HG03442 (cell line): ENCODE measurements around the gene EED.
"Not testable (repeated sequence)": the region's sequence is repeated elsewhere in the genome, so short reads cannot be mapped to it uniquely, and the experiment has no call there.

Experiments used
- ATAC-seq: cut with Tn5 transposase; IDR thresholded peaks from one replicate; pipeline ENCODE4 v1.9.1; 2021; ENCODE audit warnings: mild to moderate bottlenecking, moderate library complexity; ENCODE audit not compliant: unreplicated experiment

The EED gene

DNA sequence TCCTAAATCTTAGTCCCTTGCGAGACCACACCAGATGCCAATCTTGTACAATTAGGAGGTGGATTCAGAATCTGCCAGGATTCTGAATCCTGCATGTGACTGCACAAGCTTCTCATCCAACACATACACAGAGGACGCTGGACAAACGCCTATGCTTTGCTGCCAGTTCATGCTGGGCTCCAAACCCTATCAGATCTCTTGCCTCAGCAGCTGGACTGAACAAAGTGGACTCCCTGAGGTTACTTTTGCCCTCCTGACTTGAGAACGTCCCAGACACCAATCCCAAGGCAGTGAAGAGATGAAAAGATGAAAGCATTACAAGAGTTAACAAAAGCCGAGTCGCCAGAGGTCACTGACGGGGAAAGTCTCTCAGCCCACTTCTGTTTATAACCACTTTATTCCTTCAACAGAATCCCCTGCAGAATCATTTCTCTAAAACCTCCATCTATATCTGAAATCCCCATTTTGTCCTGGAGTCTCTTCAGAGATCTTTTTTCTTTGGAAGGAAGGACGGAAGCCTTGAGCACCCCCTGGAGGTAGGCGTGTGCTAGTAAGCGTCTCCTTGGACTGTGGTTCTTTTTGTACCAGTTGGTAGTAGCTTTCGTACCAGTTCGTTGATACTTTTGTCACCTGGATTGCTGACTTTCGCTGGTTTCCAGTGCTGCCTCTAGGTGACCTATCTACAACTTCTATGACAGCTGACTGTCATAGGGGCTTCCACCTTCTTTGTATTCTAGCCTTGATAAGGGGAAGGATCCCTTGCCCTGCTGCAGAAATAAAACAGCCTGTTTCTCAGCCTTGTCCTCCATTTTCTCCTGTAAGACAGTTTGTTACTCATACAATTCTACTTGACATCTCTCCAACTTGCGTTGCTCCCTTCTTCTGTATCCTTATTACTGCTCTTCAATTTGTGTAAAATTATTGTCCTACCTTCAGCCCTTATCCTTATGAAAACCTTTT, 26.1 kb upstream of the EED start:
- ATAC-seq = peak; percentile 35

DNA sequence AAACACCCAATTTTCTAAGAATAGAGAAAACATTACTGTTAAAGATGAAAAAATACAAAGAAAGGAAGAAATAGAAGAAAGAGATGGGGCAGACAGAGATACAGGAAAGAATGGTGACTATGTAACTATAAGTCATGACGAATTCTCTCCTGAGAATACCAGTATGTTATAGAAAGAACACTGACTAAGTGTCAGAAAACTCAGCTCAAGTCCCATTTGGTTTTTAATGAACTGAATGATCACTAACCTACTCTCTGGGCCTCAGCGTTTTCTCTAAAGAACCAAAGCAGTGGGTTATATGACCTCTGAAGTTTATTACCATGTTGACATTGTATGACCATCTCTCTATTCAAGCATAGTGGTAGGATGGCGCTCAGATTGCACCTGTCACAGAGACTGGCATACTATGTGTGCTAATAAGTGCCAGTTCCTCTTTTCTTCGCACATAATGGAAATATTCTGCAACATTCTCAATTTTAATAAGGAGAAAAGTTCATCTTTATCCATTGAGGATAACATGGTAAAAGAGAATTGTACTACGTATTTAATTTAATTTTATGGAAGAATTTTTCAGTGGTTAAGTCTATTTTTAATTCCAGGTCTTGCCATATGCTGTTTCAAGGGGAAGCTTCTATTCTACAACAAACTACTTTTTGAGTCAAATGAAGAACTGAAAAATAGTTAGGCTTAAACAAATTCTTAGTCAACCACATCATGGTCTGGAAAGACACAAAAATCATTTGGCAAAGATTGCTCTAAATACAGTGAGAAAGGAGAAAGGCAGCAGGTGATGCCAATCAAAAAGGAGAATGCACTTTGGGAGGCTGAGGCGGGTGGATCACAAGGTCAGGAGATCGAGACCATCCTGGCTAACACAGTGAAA, 25.0 kb upstream of the EED start:
- peak; percentile 61 for ATAC-seq

DNA sequence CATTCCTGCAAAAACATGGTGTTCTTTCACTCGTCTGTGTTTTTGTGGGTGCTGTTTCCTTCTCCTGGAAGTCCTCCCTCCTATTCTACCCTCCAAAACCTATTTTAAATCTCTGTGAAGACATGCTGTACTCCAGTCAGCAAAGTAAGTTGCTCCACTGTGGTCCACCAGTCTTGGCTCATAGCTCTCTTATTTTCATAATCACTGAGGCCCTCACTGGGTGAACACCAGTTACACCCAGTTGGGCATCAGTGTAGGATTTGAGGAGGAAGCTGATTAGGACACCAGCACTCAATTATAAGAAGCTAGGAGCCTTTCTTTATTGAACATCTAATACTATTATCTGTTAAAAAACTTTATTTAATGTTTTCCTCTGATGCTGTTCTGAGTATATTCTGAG, 23.9 kb upstream of the EED start:
- ATAC-seq = no peak

DNA sequence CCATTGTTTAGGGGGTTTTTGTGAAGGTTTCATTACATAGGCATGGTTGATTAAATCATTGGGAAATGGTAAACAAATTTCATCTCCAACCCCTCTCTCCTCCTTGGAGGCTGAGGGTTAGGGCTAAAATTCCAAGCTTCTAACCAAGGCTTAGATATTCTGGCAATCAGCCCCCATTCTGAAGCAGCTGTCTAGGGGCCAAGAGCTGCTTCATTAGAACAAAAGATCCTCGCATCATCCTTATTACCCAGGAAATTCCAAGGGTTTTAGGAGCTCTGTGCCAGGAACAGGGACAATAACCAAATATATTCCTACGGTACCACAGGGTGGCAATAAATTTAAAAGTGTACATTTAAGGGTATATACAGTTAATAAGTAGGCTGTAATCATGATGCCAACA, 22.5 kb upstream of the EED start:
- ATAC-seq = no peak

DNA sequence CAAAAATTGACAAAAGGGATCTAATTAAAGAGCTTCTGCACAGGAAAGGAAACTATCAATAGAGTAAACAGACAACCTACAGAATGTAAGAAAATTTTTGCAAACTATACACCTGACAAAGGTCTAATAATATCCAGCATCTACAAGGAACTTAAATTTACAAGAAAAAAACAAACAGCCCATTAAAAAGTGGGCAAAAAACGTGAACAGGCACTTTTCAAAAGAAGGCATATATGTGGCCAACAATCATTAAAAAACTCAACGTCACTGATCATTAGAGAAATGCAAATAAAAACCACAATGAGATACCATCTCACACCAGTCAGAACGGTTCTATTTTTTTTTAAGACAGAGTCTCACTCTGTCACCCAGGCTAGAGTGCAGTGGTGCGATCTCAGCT, 20.0 kb upstream of the EED start:
- ATAC-seq = not testable (repeated sequence)

DNA sequence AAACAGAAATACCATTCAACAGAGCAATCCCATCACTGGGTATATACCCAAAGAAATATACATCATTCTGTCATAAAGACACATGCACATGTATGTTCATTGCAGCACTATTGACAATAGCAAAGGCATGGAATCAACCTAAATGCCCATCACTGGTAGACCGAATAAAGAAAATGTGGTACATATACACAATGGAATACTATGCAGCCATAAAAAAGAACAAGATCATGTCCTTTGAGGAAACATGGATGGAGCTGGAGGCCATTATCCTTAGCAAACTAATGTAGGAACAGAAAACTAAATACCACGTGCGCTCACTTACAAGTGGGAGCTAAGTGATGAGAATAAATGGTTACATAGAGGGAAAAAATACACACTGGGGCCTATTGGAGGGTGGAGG, 19.2 kb upstream of the EED start:
- ATAC-seq = not testable (repeated sequence)

DNA sequence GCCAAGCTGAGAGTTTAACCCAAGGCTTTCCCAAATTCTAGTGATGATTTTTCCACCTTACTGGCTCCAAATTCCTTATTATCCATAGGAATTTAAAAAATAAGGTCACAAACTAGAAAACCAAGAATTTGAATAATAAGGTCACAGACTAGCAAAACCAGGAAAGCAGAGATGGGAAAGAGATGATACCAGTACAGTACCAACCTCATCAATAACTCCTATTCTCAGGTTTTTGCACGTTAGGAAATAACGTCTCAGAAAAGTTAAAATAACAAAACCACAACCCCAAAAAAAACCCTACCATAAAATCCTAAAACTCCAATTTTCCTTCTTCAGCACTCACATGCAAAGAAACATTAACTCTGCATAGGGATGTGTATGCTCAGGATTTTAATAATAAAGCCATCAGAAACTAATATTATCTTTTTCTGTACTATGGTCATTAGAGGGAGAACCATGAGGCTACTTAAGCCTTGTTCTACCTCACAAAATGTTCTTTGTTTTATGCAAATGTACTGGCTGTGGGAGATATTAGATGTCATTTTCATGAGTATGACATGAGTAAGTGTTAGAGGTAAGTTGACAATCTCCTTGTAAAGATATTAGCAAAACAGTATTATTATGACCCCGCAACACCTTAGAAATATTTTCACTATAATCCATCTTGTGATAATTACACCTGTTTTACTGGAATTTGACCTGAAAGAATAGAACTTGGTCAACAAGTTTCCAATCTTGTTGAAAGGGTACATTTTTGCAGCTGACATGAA, 16.1 kb upstream of the EED start:
- ATAC-seq = peak; percentile 68

DNA sequence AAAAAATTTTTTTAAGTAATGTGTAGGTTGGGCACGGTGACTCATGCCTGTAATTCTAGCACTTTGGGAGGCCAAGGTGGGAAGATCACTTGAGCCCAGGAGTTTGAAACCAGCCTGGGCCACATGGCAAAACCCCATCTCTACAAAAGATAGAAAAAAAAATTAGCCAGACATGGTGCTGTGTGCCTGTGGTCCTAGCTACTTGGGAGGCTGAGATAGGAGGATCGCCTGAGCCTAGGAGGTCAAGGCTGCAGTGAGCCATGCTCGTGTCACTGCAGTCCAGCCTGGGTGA, 15.6 kb upstream of the EED start:
- ATAC-seq = peak; percentile 30

DNA sequence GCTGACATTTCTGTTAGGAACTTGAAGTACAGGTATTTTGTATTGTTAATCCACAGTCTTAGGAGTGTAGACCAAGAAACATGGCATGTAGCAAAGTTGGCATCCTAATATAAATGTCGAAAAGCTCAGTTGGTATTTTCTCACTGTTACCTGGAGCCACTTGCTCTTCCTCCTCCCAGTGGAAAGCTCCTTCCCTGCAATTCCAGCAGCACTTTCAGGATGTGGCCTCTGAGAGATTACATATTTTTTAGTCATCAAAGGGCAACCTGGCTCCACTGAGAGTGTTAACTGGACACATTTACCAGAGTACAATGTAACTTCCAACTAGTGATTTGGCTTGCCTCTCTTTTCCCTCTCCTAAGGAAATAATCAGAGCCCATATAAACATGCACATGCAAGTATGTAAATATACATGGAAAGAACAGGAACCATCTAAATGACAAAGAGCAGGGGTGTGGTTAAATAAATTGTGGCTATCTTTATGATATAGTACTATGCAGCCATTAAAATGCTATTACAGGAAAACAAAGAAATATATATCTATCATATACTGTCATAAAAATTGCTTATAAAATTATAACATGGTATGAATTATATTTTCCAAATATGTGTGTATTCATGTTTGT, 14.3 kb upstream of the EED start:
- ATAC-seq = no peak

DNA sequence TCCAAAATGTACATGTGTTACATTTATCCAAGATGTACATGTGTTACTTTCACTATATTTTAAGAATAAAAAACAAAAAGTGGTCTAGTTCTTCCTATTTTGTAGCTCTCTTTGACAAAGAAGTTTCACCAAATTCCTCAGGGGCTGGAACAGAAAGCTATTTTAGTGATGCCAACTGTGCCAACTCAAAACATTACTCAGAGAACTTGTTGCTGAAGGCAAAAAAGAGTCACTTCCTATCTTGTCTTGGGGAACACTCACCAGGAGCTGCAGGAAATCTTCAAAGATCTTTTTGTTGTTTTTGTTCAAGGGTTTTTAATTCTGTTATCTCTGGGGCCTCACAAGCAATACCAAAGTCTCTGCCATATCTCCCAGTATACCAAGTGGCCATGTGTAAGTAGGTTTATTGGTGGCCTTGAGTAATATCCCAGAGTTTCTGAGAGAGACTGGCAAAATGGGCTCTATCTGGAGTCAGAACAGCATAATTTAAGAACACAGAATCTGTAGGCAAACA, 13.6 kb upstream of the EED start:
- no peak for ATAC-seq

DNA sequence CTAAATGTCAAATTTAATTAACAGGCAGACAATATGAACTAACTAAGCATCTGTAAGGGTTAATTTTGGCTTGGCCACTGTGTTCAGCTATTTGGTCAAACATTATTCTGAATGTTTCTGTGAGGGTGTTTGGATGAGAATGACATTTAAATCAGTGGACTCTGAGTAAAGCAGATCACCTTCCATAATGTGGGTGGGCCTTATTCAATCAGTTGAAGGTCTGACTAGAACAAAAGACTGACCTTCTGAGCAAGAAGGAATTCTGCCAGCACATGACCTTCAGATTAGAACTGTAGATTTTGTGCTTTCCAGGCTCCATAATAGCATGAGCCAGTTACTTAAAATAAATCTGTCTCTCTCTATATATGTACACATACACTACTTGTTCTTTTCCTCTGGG, 12.0 kb upstream of the EED start:
- ATAC-seq = no peak

DNA sequence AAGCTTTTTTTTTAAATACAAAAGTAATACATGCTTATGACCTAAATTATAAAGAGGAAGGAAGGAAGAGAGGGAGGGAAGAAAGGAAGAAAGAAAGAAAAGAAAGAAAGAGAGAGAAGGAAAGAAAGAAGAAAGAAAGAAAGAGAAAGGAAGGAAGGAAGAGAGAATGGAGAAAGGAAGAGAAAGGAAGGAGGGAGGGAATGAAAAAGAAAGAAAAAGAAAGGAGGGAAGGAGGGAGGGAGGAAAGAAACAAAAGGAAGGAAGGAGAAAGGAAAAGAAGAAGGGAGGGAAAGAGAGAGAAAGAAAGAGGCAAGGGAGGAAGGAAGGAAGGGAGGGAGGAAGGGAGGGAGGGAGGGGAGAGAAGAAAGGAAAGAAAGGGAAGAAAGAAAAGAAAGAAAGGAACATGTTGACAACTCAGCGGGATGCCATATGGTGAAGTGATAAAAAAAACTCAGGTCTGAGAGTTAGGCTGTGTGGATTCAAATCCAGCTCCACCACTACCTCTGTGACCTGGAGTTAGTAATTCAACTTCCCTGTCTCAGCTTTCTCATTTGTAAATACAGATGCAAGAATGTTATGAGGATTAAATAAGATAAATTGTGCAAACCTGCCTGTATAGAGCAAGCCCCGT, 9.6 kb upstream of the EED start:
- ATAC-seq = no peak

DNA sequence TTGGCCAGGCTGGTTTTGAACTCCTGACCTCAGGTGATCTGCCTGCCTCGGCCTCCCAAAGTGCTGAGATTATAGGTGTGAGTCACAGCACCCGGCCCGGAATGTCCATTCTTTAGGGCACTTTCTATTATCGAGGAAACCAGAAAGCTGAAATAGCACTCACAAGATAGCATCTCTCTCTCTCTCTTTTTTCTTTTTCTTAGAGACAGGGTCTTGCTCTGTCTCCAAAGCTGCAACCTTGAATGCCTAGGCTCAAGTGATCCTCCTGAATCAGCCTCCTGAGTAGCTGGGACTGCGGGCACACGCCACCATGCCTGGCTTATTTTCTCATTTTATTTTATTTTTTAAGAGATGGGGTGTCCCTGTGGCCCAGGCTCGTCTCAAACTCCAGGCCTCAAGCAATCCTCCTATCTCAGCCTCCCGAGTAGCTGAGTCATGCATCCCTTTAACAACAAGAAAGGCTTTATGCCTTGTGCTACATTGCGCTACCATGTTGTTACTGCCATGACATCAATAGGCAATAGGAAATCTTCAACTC, 7.2 kb upstream of the EED start:
- no peak for ATAC-seq

DNA sequence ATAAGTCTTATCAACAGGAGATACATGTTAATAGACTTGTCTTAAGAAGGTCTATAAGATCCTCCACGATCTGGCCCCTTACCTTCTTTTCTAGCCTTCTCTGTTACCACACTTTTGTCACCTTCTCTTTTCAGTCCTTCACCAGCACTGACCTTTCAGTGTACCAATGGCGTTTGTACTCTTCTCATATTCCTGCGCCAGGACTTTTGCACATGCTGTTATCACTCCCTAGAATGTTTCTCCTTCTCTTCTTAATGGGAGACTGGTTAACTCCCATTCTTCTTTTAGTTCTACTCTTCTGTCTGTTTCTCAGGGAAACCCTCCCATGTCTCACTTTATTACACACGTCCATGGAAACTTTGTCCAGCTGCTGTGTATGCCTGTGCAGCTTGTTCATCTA, 4.4 kb upstream of the EED start:
- ATAC-seq = no peak

DNA sequence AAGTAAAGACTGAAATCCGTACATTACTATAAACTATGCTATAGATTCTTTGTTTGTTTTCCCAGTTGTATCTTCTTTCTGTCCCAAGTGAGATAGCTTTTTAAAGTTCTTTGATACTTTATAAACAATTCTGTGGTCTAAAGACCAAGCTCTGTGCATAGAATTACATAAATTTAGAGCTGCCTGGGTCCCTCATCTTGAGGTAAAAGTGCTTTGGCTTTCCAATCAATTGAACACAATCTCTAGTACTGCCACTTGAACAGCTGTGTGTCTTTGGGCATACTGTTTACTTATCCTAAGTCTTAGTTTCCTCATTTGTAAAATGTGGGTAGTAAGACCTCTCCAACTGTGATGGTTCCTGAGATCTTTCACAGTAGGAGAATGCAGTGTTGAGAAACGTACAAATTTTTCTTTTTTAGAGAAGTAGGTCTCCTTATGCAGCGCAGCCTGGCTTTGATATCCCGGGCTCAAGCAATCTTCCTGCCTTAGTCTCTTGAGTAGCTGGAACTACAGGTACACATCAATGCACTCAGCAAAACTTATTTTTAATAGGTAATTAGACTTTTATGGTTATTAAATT, 2.5 kb upstream of the EED start:
- ATAC-seq = no peak

DNA sequence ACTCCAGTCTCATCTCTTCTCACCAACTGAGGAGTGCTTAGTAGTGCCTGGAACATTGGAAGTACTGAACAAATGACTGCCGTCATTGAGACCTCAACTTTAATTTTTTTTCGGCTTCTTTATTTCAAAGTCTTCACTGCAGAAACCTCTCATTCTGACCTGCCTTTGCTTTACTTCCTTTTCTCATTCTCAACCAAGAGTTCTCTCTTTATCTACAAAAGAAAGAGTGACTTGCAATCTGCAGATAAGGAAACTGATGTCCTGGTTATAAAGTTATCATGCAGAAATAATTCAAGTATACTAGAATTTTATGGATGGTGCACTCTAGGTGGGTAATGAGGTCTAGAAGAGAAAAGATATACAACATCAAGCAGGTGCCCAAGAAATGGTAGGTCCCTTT, 1.2 kb upstream of the EED start:
- no peak for ATAC-seq

DNA sequence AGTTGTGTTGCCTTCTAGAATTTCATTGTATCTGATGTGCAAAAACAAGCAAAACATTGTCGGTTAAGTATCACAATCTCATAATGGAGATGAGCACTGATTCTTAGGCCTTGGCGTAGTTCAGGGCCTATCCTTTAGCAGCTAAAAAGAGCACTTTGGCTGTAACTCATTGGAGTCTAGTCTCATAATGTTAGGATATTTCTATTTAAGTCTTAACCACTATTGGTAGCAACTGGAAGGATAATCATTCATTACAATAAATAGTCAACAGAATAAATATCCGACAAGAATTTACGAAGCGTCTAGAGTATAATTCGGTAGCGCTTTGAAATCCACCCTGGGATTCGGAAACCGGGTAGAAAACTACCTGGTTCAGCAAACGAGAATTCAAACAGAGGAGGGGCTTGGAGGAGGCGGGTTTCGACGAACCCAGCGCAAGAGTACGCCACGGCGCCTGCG, 461 bp upstream of the EED start:
- peak; percentile 58 for ATAC-seq

DNA sequence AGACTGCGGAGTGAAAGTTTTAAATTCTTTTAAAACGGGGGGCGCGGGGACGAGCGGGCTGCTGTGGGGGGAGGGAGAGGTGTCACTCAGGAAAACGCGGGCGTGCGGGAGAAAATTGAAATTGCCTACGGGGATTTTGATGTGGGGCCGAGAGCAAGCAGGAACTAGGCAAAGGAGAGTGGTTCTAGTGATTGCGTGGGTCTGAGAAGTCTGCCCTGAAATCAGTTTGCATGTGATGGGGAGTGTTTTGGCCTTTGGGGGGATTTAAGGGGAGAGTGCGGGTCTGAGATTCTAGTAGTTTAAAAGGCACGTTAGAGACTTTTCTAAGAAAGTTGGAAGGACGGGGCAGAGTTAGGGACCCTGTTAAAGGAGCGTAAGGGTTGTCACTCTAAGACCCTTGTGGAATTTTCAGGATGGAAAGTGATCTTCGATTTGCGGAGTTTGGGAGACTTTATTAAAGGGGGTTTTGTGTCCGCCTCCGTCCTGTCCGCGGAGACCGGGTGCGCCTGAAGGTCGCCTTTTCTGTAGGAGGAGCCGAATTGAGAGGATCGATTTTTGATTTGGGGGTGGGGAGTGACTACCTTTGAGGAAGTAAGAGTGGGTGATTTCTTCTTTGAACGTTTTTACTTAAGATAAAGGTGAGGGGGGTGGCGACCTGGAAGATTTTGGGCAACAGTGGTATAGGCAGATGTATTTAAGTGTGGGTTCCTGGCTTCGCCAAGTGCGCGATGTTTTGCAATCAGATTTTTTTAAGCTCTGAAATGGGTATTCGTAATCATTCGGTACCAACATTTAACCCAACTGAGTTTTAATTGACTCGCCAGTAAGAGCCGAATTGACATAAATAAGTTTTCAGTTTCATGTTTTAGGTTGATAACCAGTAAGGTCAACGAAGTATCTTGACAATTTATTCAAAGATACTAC, 1.1 kb downstream of the EED start:
- no peak for ATAC-seq
